Purkinje cell (primary cell): ENCODE results near the gene MAP3K4. TPM values are rescaled to one million over a fixed set of nuclear protein-coding genes. Genes with fewer than 3 reads are reported as not detected.

ENCODE experiments used
- polyA plus RNA-seq: library from polyadenylated mRNA; unstranded; fragments of >200 nt; fragmentation: Nextera tagmentation; gene quantifications from 2 replicates; pipeline ENCODE4 v1.2.1, GENCODE V29; 2014

The MAP3K4 gene
- 11.2 and 17.0 TPM in 2 replicates for polyA plus RNA-seq

GRCh38 chr6:160991406-160992060, at the start of gene MAP3K4:
MAP3K4 (plus strand) TSS chr6:160991769; CDS start chr6:160991932, 163 bp downstream.

